Cardiac fibroblast (primary cell): ENCODE results near the gene MMS22L.

Experiments used
- DNase-seq, 2 donors: peaks; one replicate each; pipeline versions ENCODE4 v3.0.0 to v3.0.0-alpha.2; 2010; ENCODE audit warnings: low read depth in 2 of 2
- H3K4me3 ChIP-seq, 2 donors: replicated peaks in 1 of 2; 1 replicate in 1 of 2; 2 replicates in 1 of 2; pipeline ENCODE4 v1.5.1; 2011; ENCODE audit warnings: low read depth in 2 of 2, low read length in 2 of 2, mild to moderate bottlenecking in 2 of 2, moderate library complexity in 1 of 2
- CTCF ChIP-seq: IDR thresholded peaks from one replicate; pipeline ENCODE4 v1.5.1; 2011; ENCODE audit warnings: low read depth, mild to moderate bottlenecking, low read length, inconsistent platforms

The MMS22L gene

DNA sequence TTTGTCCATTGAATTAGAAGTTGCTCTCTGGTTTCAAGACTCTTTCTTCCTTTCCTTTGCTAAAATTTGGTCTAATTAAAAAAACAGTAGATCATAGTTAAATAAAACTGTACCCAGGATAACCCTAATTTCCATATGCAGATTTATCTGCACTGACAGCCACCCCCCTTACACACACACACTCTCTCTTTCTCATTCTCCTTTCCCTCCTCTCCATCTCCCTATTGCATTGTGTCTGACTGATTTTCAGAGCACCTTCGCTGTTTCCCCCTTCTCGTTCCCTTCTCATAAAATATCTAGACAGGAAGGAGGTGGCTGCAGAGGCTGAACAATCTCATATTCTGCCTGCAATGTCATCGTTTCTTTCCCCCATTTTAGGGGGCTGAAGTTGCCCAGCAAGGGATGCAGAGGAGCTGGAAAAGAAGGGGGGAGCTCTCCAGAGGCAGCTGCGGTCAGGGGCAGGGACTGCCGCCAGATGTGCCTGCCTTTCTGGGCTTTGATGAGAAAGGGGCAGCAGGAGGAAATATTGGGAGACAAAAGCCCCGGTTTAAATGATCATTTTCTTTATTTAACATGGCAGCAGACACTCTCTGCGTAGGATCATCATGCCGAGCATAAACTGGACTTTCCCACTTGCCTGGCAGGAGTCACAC, 22.5 kb upstream of the MMS22L start:
- no peak overlapping the region for H3K4me3 ChIP-seq
- no peak for TF ChIP-seq CTCF
- no peak for DNase-seq

DNA sequence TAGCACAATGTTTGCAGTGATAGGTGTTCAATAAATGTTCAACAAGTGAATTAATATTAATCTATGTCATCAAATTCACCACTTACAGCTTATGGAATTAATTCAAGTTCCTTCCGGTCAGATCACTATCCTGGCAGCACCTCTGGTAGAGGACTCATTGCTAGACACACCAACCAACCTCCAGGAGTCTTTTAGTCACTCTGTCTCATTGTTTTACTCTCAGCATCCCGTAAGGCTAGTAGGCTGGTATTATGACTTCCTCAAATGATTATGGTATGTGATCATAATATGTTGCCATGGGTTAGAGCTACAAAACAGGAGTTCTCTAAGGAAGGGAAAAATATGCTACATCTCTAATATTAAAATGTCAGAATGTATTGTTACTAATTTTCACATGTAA, 21.7 kb upstream of the MMS22L start:
- DNase-seq, result peak in 1 of 2 donors; percentile 5
- no peak overlapping the region for H3K4me3 ChIP-seq
- no peak for TF ChIP-seq CTCF

GRCh38 chr6:97294451-97294850, 11.4 kb upstream of the MMS22L start:
- TF ChIP-seq CTCF, result no peak
- DNase-seq, result peak; percentile 37 to 54
- no peak overlapping the region for H3K4me3 ChIP-seq

- TF ChIP-seq CTCF, result no peak
- no peak for DNase-seq
- no peak overlapping the region for H3K4me3 ChIP-seq
Observed at GRCh38 chr6:97293198-97293696, 10.2 kb upstream of the MMS22L start.

DNA sequence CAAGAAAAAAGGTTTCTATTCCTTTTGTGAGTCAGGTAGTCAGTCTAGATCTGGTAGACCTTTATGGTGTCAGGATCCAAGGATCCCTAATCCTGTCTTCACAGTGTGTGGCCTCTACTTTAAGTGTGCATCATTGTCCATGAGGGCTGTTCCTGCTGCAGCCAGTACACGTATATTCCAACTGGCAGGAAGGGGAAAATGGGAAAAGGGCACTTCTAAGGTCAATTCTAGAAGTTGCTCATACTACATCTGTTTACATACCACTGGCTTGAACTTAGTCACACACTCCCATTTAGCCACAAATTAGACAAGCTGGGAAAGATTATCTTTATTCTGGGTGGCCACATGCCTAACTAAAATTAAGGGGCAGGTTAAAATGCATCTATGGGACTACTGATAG, 9.7 kb upstream of the MMS22L start:
- DNase-seq, result no peak
- no peak overlapping the region for H3K4me3 ChIP-seq
- no peak for TF ChIP-seq CTCF

DNA sequence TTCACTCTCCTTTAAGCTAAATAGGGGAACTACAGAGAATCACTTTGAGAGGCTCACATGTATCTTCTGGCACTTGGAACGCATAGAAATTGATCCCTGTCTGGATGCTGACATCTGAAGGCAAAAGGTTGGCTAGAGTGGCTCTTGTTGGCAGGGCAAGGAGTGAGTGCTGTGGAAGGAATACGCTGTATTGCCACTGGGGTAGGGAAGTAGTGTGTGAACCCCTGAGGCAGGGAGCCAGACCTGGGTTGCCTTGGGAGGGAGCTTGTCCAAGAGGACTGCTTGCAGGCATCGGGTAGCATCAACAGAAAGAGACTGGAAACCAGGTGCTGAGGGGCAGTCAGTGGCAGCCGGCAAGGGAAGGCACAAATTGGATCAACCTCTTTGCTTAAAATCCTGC, 8.9 kb upstream of the MMS22L start:
- H3K4me3 ChIP-seq, result no peak overlapping the region
- TF ChIP-seq CTCF, result no peak
- no peak for DNase-seq

DNA sequence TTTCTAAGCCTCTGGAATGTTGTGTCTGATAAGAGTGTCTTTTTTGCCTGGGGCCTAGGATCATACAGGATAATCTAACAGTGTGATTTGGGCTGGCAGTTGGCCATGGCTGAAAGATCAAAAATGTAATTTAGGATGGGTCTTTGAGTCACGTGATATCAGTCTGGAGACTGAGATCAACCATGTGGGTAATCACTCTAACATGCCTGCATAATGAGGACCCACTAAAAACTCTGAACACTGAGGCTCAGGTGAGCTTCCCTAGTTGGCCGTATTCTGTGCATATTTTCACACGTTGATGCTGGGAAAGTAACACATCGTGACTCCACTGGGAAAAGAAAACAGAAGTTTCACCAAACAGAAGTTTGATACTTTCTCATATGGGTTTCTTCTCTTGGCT, 6.3 kb upstream of the MMS22L start:
- no peak overlapping the region for H3K4me3 ChIP-seq
- no peak for TF ChIP-seq CTCF
- DNase-seq, result no peak
